ENCODE results near the gene GALNTL6.

- TF ChIP-seq TAF1 (IDR thresholded peaks at IDR 0.05; ENCODE audit: low read depth, low read length) (no peak), POLR2A (IDR thresholded peaks at IDR 0.05; ENCODE audit: low read depth, low read length) (no peak), POLR2AphosphoS5 (IDR thresholded peaks at IDR 0.05; ENCODE audit: low read depth, low read length) (no peak), POU2F2 (IDR thresholded peaks at IDR 0.05; ENCODE audit: low read depth, low read length) (no peak)
These were observed 1205.2 kb downstream of the GALNTL6 start for GRCh38 chr4:173018446-173018845.
